ENCODE data around the gene OBP2B. TPM values are rescaled to one million over a fixed set of nuclear protein-coding genes. Genes with fewer than 3 reads are reported as not detected.
"Not testable (repeated sequence)": the region's sequence is repeated elsewhere in the genome, so short reads cannot be mapped to it uniquely, and the experiment has no call there.

OBP2B gene
- total and polyA plus RNA-seq, 9 of the 15 experiments (the other 6 are each of a cell fraction or from before 2014, with no cell fraction given): not detected

- H3K9ac ChIP-seq (ENCODE audit: insufficient read depth in 1 of 2, low read depth in 2 of 2, low read length in 2 of 2); H3K9me1 ChIP-seq (ENCODE audit: control insufficient read depth, insufficient read depth, low read length); BruUV-seq (replicated peaks); DNase-seq (ENCODE audit: extremely low read depth in 1 of 4, low spot score in 3 of 4); H4K20me1 ChIP-seq (replicated peaks; ENCODE audit: control insufficient read depth, insufficient read depth, low read length); H3K9me3 ChIP-seq (replicated peaks; ENCODE audit: control insufficient read depth, insufficient read depth, low read depth, low read length); CTCF ChIA-PET (ENCODE audit: low intra/inter-chr PET ratio); ATAC-seq; H3K79me2 ChIP-seq (ENCODE audit: control insufficient read depth, insufficient read depth, low read length); H2AFZ ChIP-seq (ENCODE audit: low read depth, low read length); intact Hi-C loops (cut with micrococcal nuclease); H3K36me3 ChIP-seq (ENCODE audit: control insufficient read depth, insufficient read depth, low read length); H3K27ac ChIP-seq (ENCODE audit: extremely low read depth, low read depth, low read length); H3K4me3 ChIP-seq; POLR2A ChIA-PET; H3K4me2 ChIP-seq (ENCODE audit: insufficient read depth, low read length): not testable (repeated sequence)
- in situ Hi-C loops (cut with MboI): loop anchor here (5.0 kb wide), 1 partner anchor 89 kb away; no protein-coding TSS in a partner anchor
- WGBS (ENCODE audit: insufficient coverage, low coverage, missing lambda C conversion rate): 6% methylated on average over 15 of the region's 22 CpGs
- peaks cover 0 to 20% of the 10 kb centered on the region in 2 experiments; a peak in 2 of 5 replicates for H3K4me1 ChIP-seq (replicated peaks in 1 of 2; ENCODE audit: control insufficient read depth in 2 of 2, insufficient read depth in 2 of 2, low read length in 2 of 2)
- H3K27me3 ChIP-seq (ENCODE audit: control insufficient read depth in 2 of 2, insufficient read depth in 2 of 2, low read length in 2 of 2): peaks cover 8 to 30% of the 10 kb centered on the region in 2 experiments
- FAIRE-seq: peak; percentile 19
Measured at GRCh38 chr9:133228474-133229193, 19.6 kb upstream of the OBP2B start.

- DNase-seq (ENCODE audit: extremely low read depth in 1 of 4, low spot score in 3 of 4); POLR2A ChIA-PET; H3K36me3 ChIP-seq (ENCODE audit: control insufficient read depth, insufficient read depth, low read length); ATAC-seq; H3K9ac ChIP-seq (ENCODE audit: insufficient read depth in 1 of 2, low read depth in 2 of 2, low read length in 2 of 2); H3K79me2 ChIP-seq (ENCODE audit: control insufficient read depth, insufficient read depth, low read length); CTCF ChIA-PET (ENCODE audit: low intra/inter-chr PET ratio); H3K4me3 ChIP-seq; H3K9me1 ChIP-seq (ENCODE audit: control insufficient read depth, insufficient read depth, low read length); H4K20me1 ChIP-seq (replicated peaks; ENCODE audit: control insufficient read depth, insufficient read depth, low read length); H3K9me3 ChIP-seq (replicated peaks; ENCODE audit: control insufficient read depth, insufficient read depth, low read depth, low read length); FAIRE-seq; H2AFZ ChIP-seq (ENCODE audit: low read depth, low read length); H3K27ac ChIP-seq (ENCODE audit: extremely low read depth, low read depth, low read length); H3K4me2 ChIP-seq (ENCODE audit: insufficient read depth, low read length); intact Hi-C loops (cut with micrococcal nuclease); BruUV-seq (replicated peaks): not testable (repeated sequence)
- H3K4me1 ChIP-seq (replicated peaks in 1 of 2; ENCODE audit: control insufficient read depth in 2 of 2, insufficient read depth in 2 of 2, low read length in 2 of 2): peaks cover 0 to 24% of the 10 kb centered on the region in 2 experiments; a peak in 2 of 5 replicates
- 17% methylated on average over 5 of the region's 8 CpGs for WGBS (ENCODE audit: insufficient coverage, low coverage, missing lambda C conversion rate)
- H3K27me3 ChIP-seq (ENCODE audit: control insufficient read depth in 2 of 2, insufficient read depth in 2 of 2, low read length in 2 of 2): peaks cover 8 to 30% of the 10 kb centered on the region in 2 experiments
- in situ Hi-C loops (cut with MboI): loop anchor here (5.0 kb wide), 1 partner anchor 89 kb away; no protein-coding TSS in a partner anchor
Measured at GRCh38 chr9:133227996-133228395, 18.9 kb upstream of the OBP2B start.

Data from K562 (cell line).